NCI-H82 treated with DMSO at 0.1 percent for 48 hours (cell line): ENCODE data around the gene C16orf86.

Experiments
- DNase-seq: peaks from one replicate; lab custom pipeline; 2025; ENCODE audit not compliant: unreplicated experiment; lab: John Stamatoyannopoulos, UW

C16orf86 gene

DNA sequence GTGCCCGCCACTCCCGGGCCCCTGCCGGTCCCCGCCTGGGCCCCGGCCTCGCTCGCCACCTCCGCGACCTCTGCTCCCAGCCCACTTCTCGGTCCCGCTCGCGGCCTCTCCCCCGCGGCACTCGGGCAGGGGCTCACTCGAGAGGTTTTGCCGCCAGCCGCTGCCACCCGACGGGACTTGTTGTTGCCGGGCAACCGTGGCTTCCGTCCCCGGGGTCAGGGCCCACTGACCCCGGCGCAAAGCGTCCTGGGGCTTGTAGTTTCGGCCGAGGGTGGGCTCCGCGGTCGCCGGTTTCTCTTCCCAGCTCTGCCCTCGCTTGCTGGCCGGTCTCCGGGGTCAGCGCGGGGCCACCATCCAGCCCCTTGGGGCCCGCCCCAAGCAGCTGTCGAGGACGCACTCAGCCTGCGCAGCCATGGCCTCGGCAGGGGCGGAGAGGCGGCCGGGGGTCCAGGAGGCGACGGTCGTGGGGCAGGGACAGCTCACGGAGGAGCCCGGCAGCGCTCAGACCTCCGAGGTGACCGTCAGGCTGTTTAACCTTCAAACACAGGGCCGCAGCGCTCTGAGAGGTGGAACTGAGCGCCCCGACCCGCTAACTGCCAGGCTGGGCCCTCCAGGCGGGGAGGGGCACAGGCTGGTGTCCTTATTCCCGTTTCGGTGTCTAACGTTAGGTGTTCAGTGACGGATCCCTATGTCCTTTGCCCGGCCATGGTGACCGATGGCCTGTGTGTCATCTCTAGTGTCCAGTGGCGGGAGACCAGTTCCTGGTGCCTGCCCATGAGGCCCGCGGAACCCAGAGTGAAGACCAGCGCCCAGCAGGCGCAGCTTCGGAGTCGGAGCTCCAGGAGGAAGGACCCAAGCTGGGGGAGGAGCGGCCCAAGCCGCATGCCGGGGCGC lies at the start of gene C16orf86, which contains the start of gene ENKD1:
Gene C16orf86, plus strand, starts transcription at position 256 of the 894 bp plus-strand sequence. Its CDS starts 157 bp downstream, at position 413.
Gene ENKD1, minus strand, starts transcription at position 192 of the 894 bp plus-strand sequence. CDS start 308 bp downstream, outside the sequence.
- DNase-seq, result peak; percentile 31

DNA sequence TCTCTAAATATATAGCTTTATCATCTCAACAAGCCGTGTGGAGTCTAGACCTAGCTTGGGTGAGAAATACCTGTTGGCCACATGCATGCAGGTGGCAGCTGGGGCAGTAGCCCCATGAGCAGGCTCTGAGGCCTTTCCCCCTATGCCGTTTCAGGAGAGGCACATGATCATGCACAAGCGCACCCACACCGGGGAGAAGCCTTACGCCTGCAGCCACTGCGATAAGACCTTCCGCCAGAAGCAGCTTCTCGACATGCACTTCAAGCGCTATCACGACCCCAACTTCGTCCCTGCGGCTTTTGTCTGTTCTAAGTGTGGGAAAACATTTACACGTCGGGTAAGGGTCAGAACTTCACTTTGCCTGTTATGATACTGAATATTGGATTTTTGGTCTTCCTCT lies 38.4 kb upstream of the C16orf86 start:
- DNase-seq, result no peak

DNA sequence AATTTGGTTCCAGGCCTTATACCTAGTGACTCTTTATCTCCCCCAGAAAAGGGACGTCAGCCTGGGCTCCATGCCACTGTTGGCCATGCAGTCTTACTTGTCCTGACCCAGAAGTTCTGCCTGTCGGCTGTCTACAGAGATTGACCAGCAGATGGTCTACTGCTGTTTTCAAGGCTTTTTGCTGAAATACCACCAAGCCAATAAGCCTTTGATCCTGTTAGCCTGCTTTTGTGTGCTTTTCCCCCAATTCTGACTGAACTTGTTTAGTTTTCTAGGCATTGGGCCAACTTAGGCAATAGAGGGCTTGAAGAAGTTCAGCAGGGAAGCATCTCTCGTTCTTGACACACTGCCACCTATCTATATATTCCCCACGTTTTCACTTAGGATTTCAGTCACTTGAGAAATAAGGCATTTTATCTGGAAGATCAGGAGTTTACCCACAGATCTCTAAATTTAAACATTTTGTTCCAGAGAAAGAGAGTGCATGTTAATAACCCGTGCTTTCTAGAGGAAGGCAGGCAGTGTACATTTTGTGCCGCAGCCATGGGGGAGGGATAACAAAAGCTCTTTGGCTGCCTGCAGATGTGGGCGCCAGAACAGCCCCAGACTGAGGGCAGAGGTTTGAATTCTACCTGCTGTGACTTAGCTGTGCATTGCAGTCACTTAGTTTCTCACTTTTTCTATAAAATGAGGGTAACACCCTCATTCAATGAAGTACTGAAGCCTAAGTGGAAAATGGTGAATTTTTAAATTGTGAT lies 34.0 kb upstream of the C16orf86 start:
- no peak for DNase-seq

DNA sequence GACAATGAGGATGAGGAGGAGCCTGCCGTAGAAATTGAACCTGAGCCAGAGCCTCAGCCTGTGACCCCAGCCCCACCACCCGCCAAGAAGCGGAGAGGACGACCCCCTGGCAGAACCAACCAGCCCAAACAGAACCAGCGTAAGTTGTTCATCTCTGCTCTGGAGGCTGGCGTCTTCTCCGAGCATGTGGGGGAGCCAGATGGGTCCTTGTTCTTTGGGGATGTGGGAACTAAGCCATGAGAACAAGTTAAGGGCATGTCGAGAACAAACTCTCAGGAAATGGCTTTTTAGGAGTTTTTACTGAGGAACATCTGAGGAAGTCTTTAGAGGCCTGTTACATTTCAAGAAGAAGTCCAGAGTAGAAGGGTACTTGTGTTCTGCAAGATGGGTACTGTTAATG lies 29.9 kb upstream of the C16orf86 start:
- no peak for DNase-seq

GRCh38 chr16:67637625-67638024 lies 29.0 kb upstream of the C16orf86 start:
- DNase-seq, result no peak

DNA sequence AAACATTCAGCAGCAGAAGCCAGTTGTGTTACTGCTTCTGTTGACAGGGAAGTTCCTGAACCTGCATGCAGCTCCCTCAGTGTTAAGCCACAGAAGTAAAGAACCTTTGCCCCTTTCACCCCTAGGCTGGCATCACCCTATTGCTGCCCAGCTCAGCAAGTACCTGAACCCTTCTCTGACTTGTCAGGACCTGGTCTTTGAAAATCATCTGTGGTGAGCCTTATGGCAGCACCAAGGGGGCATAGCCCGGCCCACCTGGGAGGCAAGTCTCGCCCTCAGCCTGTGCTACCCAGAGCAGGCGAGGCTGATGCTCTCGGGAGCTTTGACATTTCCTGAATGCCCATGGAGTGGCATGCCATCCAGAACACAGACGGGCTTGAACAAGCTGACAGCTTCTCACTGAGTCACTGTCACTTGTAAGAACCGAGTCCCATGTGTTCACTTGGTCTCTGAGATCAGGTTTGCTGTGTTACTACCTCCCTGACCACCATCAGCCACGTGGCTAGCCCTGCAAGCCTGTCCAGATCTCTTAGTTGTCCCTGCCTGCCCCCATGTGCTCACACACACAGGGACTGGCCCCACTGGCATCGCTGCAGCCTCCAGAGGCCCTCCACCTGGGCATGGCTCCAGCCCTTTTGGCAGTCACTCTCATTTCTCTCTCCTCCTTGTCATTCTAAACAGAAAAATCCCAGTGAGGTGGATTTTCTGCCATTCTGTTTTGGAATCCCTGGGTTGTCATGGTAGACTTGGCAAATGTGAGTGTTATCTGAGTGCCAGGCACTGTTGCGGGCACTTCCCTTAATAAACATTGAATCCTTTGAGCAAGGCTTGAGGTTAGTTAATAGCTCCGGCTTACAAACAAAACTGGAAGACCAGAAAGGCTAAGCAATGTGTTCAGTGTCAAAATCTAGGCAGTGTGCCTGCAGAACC lies 24.6 kb upstream of the C16orf86 start:
- DNase-seq, result no peak

DNA sequence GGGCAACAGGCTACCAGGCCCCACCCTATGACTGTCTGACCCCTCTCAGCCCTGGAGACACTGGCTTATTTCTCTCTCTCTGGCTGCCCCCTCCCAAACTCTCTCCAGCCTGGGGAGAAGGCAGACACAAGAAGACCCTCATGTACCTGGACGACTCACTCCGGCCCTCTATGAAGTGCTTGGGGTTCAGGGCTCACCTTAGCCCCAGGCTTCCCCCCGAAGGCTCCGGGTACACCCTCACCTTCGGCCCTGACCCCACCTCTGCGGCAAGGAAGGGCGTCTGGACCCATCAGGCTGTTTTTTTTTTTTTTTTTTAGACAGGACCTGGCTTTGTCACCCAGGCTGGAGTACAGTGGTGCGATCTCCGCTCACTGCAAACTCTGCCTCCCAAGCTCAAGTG lies 22.6 kb upstream of the C16orf86 start:
- DNase-seq, result no peak

GRCh38 chr16:67645397-67646121 lies 21.1 kb upstream of the C16orf86 start:
- DNase-seq, result no peak

DNA sequence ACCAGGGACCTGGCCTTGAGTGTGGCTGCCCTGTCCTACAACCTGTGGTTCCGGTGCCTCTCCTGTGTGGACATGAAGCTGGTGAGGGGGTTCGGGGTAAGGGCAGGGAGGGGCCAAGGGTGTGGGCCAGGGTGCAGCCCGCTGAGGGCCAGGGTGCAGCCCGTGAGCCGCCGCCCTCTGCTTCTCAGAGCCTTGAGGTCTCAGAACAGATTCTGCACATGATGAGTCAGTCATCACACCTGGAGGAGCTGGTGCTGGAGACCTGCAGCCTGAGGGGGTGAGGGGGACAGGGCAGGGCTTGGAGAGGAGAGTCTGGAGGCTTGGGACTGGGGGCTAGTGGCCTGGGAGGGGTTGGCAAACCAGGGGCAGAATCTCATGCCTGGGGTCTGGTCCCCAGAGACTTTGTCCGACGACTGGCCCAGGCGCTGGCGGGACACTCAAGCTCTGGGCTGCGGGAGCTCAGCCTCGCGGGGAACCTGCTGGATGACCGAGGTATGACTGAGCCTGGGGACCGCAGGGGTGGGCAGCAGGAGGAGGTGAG lies 19.4 kb upstream of the C16orf86 start:
- DNase-seq, result no peak

GRCh38 chr16:67647681-67648080 lies 18.9 kb upstream of the C16orf86 start:
- DNase-seq, result no peak

GRCh38 chr16:67648088-67648763 lies 18.4 kb upstream of the C16orf86 start:
- DNase-seq, result no peak

DNA sequence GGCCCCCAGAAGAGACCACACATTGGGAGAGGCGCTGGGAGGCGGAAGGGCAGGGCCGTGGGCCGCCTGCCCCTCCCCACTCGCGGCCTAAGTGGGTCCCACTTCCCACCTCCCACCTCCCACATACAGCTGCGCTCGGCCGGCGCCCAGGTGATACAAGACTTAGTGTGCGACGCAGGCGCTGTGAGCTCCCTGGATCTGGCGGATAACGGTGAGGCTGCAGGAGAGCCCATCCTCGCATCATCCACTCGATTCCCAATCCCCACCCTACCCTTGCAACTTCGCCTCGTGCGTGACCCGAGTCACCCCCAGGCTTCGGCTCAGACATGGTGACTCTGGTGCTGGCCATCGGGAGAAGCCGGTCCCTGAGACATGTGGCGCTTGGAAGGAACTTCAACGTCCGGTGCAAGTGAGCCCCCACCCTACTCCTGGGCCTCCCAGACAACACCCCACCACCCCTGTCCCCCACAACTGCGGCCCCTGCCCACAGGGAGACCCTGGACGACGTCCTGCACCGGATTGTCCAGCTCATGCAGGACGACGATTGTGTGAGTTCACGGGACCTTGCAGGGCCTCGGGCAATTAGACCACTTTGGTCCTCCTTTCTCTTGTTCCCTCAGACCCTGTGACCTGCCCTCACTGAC lies 17.7 kb upstream of the C16orf86 start:
- no peak for DNase-seq

- no peak for DNase-seq
These were observed 17.1 kb upstream of the C16orf86 start for GRCh38 chr16:67649494-67649931.

DNA sequence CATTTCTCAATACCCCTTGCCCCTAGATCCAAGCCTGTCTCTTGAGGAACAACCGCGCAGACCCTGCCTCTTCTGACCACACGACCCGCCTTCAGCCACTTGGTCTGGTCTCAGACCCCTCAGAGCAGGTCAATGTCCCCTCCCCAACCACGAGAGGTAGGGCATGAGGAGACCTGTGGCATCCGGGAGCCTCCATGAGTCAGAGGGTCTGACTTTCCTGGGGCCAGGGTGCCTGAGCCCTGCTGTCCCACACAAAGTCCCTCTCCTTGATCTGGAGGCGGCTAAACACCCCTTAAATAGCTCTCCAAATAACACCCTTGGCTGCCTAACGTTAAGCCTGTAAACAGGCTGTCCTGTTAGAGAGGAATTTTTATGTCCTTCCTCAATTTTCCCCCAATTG lies 16.6 kb upstream of the C16orf86 start:
- no peak for DNase-seq

DNA sequence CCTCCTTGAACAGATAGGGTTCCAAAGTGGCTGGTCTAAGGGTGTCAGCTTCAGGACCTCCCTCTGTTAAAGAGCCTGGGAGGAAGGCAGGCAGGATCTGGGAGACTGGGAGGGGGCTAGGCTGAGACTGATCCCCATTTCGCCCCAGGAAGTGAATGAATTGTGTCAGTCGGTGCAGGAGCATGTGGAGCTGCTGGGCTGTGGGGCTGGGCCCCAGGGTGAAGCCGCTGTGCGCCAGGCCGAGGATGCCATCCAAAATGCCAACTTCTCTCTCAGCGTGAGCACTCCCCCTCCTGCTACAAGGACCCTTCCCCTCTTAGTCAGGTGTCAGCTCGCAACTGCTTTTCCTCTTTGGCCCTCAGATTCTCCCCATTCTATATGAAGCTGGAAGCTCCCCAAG lies 15.6 kb upstream of the C16orf86 start:
- DNase-seq, result no peak

GRCh38 chr16:67651847-67652246 lies 14.8 kb upstream of the C16orf86 start:
- no peak for DNase-seq

- DNase-seq, result no peak
These were observed 14.0 kb upstream of the C16orf86 start for GRCh38 chr16:67652578-67653127.

DNA sequence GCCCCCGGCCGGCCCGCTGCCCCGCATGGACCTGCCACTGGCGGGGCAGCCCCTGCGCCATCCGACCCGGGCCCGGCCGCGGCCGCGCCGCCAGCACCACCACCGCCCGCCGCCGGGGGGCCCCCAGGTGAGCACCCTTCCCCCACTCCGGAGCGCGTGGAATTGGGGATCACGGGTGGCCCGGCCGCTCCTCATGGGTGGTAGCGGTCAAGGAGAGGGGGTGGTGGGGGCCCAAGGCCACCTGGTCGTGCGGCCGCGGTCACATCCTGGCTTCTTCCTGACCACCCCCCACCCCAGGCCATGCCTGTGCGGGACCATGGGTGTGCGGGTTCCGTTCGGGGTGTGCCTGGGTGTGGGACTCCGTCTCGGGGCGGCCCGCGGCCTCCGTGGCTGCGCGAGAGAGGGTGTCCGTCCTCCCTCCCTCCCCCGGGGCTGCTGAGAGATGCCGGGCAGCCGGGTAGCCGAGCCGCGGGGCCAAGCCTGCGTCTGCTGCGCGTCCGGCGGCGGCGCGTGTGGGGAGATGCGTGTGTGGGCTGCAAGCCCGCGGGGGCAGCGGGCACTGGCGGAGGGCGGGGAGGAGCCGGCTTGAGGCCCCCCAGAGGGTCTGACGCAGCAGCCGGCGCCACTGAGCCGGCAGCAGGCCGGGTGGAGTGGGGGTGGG lies 13.4 kb upstream of the C16orf86 start:
- DNase-seq, result no peak
